Ascending aorta (tissue), 2 donors: ENCODE data around the gene CDH5. TPM values are rescaled to one million over a fixed set of nuclear protein-coding genes. Genes with fewer than 3 reads are reported as not detected.

Source experiments
- DNase-seq, 2 donors: peaks; one replicate each; pipeline ENCODE4 v3.0.0-alpha.2; 2019; ENCODE audit warnings: low spot score in 2 of 2
- H3K27ac ChIP-seq, 2 donors: fragments of 200-600 bp; sonication (generic); one replicate each; pipeline ENCODE4 v1.5.1; 2016 to 2017; ENCODE audit warnings: mild to moderate bottlenecking in 1 of 2
- H3K27me3 ChIP-seq: fragments of 200-600 bp; sonication (generic); one replicate; pipeline ENCODE4 v1.5.1; 2017
- H3K36me3 ChIP-seq, 2 donors: fragments of 200-600 bp; sonication (generic); one replicate each; pipeline ENCODE4 v1.5.1; 2016
- H3K4me1 ChIP-seq, 2 donors: fragments of 200-600 bp; sonication (generic); one replicate each; pipeline ENCODE4 v1.5.1; 2016 to 2017; ENCODE audit warnings: mild to moderate bottlenecking in 1 of 2
- H3K4me3 ChIP-seq, 2 donors: fragments of 200-600 bp; sonication (generic); one replicate each; pipeline ENCODE4 v1.5.1; 2016 to 2017; ENCODE audit warnings: mild to moderate bottlenecking in 1 of 2
- H3K9me3 ChIP-seq, 2 donors: fragments of 200-600 bp; sonication (generic); one replicate each; pipeline ENCODE4 v1.5.1; 2016
- intact Hi-C: fragments of 100-400 bp; cut with DNase I; formaldehyde crosslinking; loops from one replicate; pipeline ENCODE4 v1.15.1; 2023
- total RNA-seq: library from RNA; depleted of rRNA; stranded (reverse); fragments of >200 nt; gene quantifications from one replicate; pipeline ENCODE4 v1.1.0, GENCODE V29; 2016
- TF ChIP-seq, protein P1 (sequence below), 3 experiments: fragments of 200-600 bp in 2 of 3; fragments of 450-650 bp in 1 of 3; sonication (generic) in 2 of 3; IDR thresholded peaks; one replicate each; pipeline ENCODE4 v1.5.1; 2016 to 2019; ENCODE audit warnings: antibody characterized with exemption in 3 of 3, mild to moderate bottlenecking in 1 of 3, moderate library complexity in 1 of 3

Gene CDH5
- total RNA-seq, 1 donor from 2014 or later, result 119 TPM

DNA sequence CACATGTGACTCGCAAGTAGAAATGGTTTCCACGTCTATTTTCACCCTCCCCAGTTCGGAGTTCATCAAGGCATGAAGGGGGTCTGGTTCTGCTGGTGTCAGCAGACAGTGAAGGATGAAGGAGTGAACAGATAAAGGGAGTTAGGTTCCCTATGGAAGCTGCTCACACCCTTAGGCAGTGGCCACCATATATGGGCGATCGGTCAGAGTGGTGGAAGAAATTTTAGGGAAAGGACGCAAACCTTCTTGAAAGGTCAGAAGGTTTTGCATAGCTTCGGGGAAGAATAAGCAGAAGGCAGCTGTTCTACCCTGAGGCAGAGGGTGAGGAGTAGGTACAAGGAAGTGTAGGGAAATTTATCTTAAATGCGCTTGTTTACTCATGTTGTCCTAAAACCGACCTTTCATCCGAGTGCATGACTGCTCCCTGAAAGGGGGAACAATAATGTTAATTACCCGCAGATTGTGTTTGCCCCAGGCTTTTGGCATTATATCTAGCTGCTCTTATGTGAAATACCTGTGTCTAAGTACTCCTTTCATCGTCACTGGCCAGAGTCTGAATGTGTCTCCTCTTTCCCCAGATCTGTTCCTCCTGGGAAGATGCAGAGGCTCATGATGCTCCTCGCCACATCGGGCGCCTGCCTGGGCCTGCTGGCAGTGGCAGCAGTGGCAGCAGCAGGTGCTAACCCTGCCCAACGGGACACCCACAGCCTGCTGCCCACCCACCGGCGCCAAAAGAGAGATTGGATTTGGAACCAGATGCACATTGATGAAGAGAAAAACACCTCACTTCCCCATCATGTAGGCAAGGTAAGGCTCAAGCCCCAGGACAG lies 12.5 kb downstream of the CDH5 start:
- TF ChIP-seq, protein P1, sequence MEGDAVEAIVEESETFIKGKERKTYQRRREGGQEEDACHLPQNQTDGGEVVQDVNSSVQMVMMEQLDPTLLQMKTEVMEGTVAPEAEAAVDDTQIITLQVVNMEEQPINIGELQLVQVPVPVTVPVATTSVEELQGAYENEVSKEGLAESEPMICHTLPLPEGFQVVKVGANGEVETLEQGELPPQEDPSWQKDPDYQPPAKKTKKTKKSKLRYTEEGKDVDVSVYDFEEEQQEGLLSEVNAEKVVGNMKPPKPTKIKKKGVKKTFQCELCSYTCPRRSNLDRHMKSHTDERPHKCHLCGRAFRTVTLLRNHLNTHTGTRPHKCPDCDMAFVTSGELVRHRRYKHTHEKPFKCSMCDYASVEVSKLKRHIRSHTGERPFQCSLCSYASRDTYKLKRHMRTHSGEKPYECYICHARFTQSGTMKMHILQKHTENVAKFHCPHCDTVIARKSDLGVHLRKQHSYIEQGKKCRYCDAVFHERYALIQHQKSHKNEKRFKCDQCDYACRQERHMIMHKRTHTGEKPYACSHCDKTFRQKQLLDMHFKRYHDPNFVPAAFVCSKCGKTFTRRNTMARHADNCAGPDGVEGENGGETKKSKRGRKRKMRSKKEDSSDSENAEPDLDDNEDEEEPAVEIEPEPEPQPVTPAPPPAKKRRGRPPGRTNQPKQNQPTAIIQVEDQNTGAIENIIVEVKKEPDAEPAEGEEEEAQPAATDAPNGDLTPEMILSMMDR (IDR thresholded peaks at IDR 0.05), result no peak
- H3K36me3 ChIP-seq, result no peaks in the 10 kb centered on the region
- DNase-seq, result no peak
- H3K27ac ChIP-seq, result no peak overlapping the region
- no peaks in the 10 kb centered on the region for H3K9me3 ChIP-seq
- no peak overlapping the region for H3K4me3 ChIP-seq
- H3K4me1 ChIP-seq, result no peaks in the 10 kb centered on the region
- intact Hi-C loops, result no loop called here
- H3K27me3 ChIP-seq, result no peaks in the 10 kb centered on the region

- Histone ChIP-seq H3K4me1 (no peaks in the 10 kb centered on the region), H3K9me3 (no peaks in the 10 kb centered on the region), H3K27me3 (no peaks in the 10 kb centered on the region), H3K27ac (no peak overlapping the region), H3K4me3 (no peak overlapping the region), H3K36me3 (no peaks in the 10 kb centered on the region)
- TF ChIP-seq, protein P1 (IDR thresholded peaks at IDR 0.05), result no peak
- no peak for DNase-seq
- intact Hi-C loops, result no loop called here
Observed at GRCh38 chr16:66379571-66379941, 13.1 kb downstream of the CDH5 start.

- Histone ChIP-seq H3K4me1 (no peaks in the 10 kb centered on the region), H3K27ac (no peak overlapping the region), H3K4me3 (no peak overlapping the region), H3K9me3 (no peaks in the 10 kb centered on the region), H3K27me3 (no peaks in the 10 kb centered on the region), H3K36me3 (no peaks in the 10 kb centered on the region)
- no peak for DNase-seq
- TF ChIP-seq, protein P1 (IDR thresholded peaks at IDR 0.05), result no peak
- intact Hi-C loops, result no loop called here
Observed at GRCh38 chr16:66380421-66380820, 13.9 kb downstream of the CDH5 start.

GRCh38 chr16:66381585-66382170 lies 15.2 kb downstream of the CDH5 start:
- no peak for DNase-seq
- Histone ChIP-seq H3K9me3 (no peaks in the 10 kb centered on the region), H3K4me3 (no peak overlapping the region), H3K27ac (no peak overlapping the region), H3K36me3 (no peaks in the 10 kb centered on the region), H3K4me1 (no peaks in the 10 kb centered on the region), H3K27me3 (no peaks in the 10 kb centered on the region)
- intact Hi-C loops, result no loop called here
- TF ChIP-seq, protein P1 (IDR thresholded peaks at IDR 0.05), result no peak

- TF ChIP-seq, protein P1 (IDR thresholded peaks at IDR 0.05), result no peak
- no peaks in the 10 kb centered on the region for H3K9me3 ChIP-seq
- no peaks in the 10 kb centered on the region for H3K4me1 ChIP-seq
- no peaks in the 10 kb centered on the region for H3K27me3 ChIP-seq
- no peaks in the 10 kb centered on the region for H3K36me3 ChIP-seq
- H3K27ac ChIP-seq, result peak overlapping the region in 1 of 2 donors; percentile 3
- H3K4me3 ChIP-seq, result no peak overlapping the region
- no peak for DNase-seq
- intact Hi-C loops, result no loop called here
Observed at GRCh38 chr16:66382171-66382965, 15.9 kb downstream of the CDH5 start.
